GOT3 (cell line): ENCODE data around the gene ZNF546.
A peak's percentile ranks its signal among the peaks of the same experiment; 100 is the strongest.
"Not testable (repeated sequence)": the region's sequence is repeated elsewhere in the genome, so short reads cannot be mapped to it uniquely, and the experiment has no call there.

Experiments
- DNase-seq: peaks from one replicate; lab custom pipeline; 2025; ENCODE audit warnings: mixed read lengths; lab: John Stamatoyannopoulos, UW

The ZNF546 gene

GRCh38 chr19:39996811-39997637, at the start of gene ZNF546:
ZNF546 (plus strand) TSS chr19:39997060; CDS start chr19:39998327, 1,267 bp downstream.
- DNase-seq, result peak; percentile 44

- no peak for DNase-seq
Observed at GRCh38 chr19:39949026-39949747, 47.7 kb upstream of the ZNF546 start.

- no peak for DNase-seq
Observed at GRCh38 chr19:39951065-39951650, 45.7 kb upstream of the ZNF546 start.

- DNase-seq, result no peak
Observed at GRCh38 chr19:39951686-39952085, 45.2 kb upstream of the ZNF546 start.

- DNase-seq, result no peak
Observed at GRCh38 chr19:39953915-39954314, 42.9 kb upstream of the ZNF546 start.

- not testable (repeated sequence) for DNase-seq
Observed at GRCh38 chr19:39957886-39958285, 39.0 kb upstream of the ZNF546 start.

GRCh38 chr19:39958942-39959341, 37.9 kb upstream of the ZNF546 start:
- DNase-seq, result not testable (repeated sequence)

- not testable (repeated sequence) for DNase-seq
Observed at GRCh38 chr19:39959407-39959806, 37.5 kb upstream of the ZNF546 start.

- no peak for DNase-seq
Observed at GRCh38 chr19:39963898-39964297, 33.0 kb upstream of the ZNF546 start.

GRCh38 chr19:39966617-39967016, 30.2 kb upstream of the ZNF546 start:
- DNase-seq, result no peak

- no peak for DNase-seq
Observed at GRCh38 chr19:39967561-39967960, 29.3 kb upstream of the ZNF546 start.

- no peak for DNase-seq
Observed at GRCh38 chr19:39968789-39969188, 28.1 kb upstream of the ZNF546 start.

GRCh38 chr19:39969266-39969665, 27.6 kb upstream of the ZNF546 start:
- no peak for DNase-seq

GRCh38 chr19:39969681-39970424, 27.0 kb upstream of the ZNF546 start:
- no peak for DNase-seq

GRCh38 chr19:39970425-39970674, 26.5 kb upstream of the ZNF546 start:
- no peak for DNase-seq

GRCh38 chr19:39970675-39971379, 26.0 kb upstream of the ZNF546 start, which contains the start of gene PSMC4:
PSMC4 (plus strand) TSS chr19:39971165; CDS start chr19:39971203, 38 bp downstream.
- DNase-seq, result peak; percentile 93

- DNase-seq, result no peak
Observed at GRCh38 chr19:39971380-39972035, 25.4 kb upstream of the ZNF546 start.

- DNase-seq, result no peak
Observed at GRCh38 chr19:39974377-39975155, 22.3 kb upstream of the ZNF546 start.

GRCh38 chr19:39982883-39983282, 14.0 kb upstream of the ZNF546 start:
- DNase-seq, result no peak

- no peak for DNase-seq
Observed at GRCh38 chr19:39983695-39984300, 13.1 kb upstream of the ZNF546 start.
